Right kidney (tissue), 1 donor: ENCODE measurements around the gene USP20.
"Not testable (repeated sequence)": the region's sequence is repeated elsewhere in the genome, so short reads cannot be mapped to it uniquely, and the experiment has no call there.

ENCODE experiments used
- DNase-seq: peaks from one replicate; pipeline ENCODE4 v3.0.0-alpha.2; 2016

Gene USP20

DNA sequence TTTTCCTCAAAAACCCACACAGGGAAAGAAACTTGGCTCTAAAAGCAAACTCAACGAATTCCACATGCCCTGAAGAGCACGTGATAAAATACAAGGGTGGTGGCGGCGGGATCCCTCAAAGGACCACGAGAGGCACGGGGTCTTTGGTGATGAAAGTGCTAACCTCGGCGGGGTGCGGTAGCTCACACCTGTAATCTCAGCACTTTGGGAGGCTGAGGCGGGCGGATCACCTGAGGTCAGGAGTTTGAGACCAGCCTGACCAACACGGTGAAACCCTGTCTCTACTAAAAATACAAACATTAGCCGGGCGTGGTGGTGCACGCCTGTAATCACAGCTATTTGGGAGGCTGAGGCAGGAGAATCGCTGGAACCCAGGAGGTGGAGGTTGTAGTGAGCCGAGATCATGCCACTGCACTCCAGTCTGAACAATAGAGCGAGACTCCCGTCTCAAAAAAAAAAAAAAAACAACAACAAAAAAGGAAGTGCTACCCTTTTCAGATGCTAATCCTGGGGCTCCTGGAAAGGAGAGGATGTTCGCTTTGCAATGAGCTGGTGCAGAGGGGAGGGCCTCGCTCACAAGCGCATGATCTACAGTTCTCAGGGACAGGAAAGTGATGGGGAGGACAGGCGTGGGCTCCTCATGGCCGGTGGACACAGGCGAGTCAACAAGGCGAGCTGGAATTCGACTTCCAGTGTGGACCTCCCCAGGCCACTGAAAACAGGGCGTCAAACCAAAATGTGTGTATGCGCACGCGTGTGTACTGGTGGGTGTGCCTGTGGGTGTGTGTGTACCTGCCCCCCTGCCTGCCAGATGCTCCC, 54.1 kb downstream of the USP20 start:
- DNase-seq, result no peak

DNA sequence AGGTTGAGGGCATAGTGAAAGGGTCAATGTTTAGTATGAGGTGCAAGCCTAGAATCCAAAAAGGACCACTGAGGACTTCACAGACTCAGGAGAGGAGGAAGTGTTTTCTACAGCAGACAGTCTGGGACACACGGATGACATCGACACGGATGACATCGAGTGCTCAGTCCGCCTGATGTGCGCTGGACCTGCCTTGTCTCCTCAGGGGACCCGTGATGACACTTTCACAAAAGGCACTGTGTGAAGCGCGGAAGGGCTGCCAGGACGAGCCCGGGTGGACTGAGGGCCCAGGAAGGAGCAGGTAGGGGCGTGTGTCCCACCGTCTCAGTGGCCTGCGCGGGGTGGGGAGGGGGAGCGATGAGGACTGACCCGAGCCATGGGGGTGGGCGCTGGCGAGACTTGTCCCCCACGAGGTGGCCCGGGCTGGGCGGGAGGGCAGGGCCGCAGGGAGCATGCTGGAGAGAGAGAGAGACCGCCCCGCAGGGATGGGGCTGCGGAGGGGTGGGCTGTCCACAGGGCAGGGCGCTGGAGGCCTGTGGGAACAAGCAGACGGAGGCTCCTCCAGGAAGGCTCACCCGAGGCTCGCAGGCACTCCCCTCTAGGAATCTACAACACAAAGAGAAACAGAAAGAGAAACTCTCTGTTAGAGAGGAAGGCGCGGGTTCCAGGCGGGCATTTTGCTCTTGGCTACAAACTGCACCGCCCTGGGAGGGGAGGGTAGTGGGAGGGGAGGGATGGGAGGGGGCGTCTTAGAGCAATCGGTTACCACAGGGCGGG, 54.9 kb downstream of the USP20 start:
- DNase-seq, result no peak

DNA sequence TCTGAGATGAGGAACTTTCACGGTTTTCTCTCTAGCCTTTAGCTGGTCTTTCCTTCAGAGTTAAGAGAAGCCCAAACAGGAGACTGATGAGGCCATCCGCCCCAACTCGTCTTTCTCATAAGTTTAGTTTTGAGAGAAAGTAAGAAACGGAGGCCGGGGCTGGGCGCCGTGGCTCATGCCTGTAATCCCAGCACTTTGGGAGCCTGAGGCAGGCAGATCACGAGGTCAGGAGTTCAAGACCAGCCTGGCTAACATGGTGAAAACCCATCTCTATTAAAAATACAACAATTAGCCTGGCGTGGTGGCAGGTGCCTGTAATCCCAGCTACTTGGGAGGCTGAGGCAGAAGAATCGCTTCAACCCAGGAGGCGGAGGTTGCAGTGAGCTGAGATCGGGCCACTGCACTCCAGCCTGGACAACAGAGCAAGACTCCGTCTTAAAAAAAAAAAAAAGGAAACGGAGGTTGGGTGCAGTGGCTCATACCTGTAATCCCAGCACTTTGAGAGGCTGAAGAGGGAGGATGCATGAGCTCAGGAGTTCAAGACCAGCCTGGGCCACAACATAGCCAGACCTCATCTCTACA, 55.6 kb downstream of the USP20 start:
- DNase-seq, result not testable (repeated sequence)

DNA sequence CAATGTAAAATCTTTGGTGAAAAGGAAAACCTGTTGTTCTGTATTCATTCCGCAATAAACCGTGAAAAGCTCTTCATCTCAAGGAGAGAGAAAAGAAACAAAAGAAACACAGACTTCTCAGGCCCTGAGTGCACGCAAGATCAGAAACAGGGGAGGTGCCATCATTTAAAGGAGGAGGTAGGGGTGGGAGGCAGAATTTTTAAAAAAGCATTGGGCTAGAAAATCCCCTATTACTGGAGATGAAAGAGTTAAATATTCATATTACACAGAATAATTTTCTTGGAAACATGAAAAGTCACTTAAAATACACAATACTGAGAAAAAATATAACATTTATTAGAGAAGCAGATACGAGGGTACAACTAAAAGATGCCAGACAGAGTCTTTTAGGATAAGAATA, 56.3 kb downstream of the USP20 start:
- no peak for DNase-seq

DNA sequence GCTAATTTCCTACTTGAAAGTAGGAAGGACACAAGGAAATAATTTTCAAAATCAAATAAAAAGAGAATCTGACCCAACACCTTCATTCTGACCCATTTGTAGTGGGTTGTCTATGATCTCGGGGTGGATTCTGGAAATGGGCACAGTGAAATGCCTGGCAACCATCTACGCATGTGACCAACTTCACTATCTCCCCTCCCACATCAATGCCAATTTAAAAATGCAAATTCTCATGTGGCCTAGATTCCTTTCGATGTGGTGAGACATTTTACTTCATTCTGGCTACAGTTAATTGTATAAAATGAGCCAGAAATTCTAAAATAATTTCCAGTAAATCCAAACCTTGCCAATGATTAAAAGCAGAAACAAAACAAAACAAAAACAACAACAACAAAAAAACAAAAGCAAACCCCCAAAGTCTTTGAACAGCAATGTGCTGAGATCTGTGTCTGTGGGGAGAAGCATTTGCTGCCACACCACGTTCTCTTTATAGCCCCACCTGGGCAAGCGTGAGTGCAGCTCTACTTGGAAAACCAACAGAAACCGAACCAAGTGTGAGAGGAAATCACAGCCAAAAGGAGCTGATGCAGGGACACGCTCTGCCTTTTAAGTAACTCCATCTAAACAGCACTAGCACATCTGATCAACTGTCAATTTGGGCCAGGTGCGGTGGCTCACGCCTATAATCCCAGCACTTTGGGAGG, 59.0 kb downstream of the USP20 start:
- no peak for DNase-seq

DNA sequence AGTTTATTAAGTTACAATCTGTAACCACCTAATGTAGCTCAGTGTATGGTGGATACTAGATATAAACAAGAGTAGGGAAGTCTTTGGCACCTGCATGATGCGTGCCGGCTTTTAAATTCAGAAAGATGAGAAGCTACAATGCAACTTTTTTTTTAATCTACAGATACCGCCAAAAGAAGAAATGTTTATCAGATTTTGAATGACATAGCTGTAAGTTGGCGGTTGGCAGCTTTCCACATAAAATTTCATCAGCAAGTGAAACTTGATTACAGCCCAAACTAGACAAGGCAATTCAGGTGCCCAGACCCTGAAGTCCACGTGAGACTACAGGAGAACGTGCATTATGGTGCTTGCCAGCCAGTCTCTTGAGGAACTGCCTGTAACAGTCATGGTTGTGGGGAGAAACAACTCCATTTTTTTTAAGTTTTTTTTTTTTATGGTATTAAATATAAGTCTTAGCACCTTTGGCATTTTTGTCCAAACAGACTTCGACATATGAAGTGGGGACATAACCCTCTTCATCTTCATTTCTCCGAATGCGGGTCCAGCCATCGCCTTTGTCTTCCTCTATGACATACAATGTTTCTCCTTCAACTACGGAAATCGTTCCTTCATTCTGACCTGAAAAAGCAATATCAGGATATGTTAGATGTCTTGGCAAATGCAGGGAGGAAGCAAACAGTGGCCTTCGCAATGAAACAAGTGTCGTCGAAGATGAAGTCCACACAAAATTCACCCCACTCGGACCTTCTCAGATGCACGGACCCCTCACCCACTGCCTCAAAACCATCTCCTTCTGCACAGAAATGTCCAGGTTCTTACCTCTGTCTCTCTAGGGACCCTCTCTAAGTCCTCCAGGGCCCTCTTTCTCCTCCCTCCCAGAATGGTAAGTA, 60.4 kb downstream of the USP20 start:
- DNase-seq, result no peak

DNA sequence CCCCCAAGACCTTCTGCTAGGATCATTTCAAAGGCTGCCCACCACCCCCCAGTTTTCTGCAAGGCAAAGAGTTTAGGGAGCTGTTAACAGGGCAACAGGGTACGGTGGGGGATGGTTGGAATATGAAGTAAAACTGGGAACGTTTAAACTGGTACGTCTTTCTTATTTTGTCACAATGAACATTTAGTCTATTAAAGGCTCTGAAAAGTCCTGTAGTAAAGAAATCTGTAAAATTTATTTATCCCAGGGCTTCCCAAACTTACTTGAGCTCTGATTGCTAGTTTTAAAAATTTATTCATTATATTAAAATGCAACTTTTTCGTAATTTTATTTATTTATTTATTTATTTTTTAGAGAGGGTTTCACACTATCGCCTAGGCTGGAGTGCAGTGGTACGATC, 62.0 kb downstream of the USP20 start:
- no peak for DNase-seq

DNA sequence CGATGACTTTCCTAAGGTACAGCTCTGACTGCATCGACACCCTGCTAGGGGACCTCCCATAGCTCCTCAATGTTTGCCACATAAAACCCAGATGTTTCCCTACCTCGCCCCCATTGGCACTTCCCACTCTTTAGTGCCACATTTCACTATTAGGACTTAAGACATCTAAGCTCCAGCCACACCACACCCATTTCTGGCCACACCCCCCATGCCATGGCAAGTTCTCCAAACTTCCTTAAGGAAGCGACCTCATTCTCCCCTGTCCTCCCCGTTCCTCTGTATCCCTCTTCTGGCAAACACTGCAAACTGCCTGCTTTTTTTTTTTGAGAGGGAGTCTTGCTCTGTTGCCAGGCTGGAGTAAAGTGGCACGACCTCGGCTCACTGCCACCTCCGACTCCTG, 62.9 kb downstream of the USP20 start:
- DNase-seq, result no peak

DNA sequence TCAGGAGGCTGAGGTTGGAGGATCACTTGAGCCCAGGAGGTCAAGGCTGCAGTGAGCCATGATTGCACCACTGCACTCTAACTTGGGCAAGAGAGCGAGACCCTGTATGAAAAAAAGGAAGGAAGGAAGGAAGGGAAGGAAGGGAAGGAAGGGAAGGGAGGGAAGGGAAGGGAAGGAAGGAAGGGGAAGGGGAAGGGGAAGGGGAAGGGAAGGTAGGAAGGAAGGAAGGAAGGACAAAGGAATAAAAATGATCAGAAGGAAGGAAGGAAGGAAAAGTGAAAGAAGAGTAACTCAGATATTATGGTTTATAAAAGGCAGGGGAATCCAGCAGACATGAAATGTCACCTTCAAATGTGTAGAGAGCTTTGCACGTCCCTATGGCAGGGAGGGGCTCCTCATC, 64.4 kb downstream of the USP20 start:
- no peak for DNase-seq

DNA sequence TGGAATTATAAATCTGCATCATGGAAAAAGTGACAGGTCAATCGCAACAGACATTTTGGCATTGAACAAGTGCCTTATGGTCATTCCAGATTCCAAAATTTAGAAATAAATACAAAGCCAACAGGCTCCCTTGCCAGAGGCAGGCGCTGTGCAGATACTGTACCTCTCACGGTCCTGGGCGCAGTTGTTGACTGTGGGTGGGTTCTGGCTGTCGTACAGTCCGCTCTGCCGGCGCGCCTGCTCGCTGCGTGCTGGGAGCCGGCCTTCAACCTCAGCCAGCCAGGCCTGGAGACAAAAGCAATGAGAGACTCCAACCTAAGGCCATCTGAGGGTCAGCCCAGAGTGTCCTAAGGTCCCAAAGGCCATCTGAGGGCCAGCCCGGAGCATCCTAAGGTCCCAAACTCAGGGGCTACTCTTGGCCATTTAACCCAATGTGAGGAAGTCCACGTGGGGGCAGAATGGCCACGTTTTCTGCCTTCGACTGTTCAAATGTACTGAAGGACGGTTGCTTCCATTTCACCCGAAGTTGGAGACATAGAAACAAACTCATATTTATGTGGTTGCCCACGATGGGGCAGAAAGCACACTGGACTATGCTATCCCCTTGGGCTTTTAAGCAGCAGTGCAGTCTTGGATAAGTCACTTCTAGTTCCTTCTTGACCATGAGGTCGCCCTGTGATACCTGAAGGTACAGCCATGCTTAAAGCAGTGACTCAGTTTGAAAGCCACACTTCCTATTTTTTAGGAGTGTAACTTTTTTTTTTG, 65.2 kb downstream of the USP20 start:
- DNase-seq, result no peak

DNA sequence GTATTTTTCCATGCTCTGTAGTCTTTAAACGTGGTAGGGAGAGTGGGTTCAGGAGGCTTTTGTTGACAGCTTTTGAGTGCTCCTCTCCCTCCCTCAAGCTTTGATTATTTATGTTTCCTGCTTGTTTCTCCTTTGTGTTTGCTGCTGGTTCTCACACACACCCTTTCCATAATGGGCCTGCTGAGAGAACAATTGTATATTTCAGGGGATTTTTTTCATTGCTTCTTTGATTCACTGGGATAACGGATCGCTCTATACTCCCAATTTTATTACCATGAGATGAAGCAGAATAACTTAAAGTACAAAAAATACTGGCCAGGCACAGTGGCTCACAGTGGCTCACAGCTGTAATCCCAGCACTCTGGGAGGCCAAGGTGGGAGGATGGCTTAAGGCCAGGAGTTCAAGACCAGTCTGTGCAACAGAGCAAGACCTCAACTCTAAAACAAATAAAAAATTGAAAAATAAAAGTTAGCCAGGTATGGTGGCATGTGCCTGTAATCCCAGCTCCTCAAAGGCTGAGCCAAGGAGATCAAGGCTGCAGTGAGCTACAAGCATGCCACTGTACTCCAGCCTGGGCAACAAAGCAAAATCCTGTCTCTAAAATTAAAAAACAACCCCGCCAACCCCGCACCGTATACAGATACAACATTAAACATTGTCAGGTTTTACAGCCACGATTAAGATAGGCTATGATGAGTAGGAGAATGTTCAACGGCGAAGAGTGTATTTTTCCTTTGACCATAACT, 66.9 kb downstream of the USP20 start:
- DNase-seq, result no peak

DNA sequence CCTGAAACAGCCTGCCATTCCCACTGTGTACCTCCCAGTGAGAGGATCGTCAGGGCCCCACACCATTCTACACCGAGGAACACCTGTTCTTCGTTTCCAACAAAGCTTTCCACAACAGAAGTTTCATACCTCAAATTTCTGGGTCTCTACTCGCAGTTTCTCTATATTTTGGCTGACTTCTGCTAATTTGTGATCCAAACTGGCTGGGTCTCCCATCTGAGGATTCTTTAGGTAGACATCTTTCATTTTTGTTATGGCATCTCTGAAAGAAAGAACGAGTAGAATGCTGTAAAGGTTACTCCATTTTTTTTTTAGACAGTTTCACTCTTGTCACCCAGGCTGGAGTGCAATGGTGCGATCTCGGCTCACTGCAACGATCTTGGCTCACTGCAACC, 67.5 kb downstream of the USP20 start:
- DNase-seq, result no peak

DNA sequence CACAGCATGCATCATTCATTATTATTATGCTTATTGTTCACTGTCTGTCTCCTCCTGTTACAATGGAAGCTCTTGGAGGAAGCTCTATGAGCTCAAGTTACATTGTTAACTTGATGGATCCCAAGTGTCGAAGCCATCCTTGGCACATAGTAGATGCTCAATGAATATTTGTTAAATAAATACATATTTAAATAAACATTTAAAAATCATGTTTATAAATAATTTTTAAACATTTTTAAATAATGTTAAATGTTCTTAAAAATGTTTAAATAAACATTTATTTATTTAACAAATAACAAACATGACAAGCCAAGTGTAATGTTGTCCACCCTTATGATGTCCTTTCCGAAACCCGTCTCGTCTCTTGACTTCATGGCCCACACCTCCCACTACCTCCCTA, 69.5 kb downstream of the USP20 start:
- no peak for DNase-seq

DNA sequence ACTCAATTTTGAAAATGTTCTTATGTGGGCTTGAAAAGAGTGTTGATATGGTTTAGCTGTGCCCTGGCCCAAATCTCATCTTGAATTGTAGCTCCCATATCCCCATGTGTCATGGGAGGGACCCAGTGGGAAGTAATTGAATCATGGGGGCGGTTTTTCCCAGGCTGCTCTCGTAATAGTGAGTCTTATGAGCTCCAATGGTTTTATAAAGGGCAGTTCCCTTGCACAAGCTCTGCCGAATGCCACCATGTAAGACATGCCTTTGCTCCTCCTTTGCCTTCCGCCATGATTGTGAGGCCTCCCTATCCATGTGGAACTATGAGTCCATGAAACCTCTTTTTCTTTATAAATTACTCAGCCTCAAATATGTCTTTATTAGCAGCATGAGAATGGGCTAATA, 71.0 kb downstream of the USP20 start:
- DNase-seq, result no peak

DNA sequence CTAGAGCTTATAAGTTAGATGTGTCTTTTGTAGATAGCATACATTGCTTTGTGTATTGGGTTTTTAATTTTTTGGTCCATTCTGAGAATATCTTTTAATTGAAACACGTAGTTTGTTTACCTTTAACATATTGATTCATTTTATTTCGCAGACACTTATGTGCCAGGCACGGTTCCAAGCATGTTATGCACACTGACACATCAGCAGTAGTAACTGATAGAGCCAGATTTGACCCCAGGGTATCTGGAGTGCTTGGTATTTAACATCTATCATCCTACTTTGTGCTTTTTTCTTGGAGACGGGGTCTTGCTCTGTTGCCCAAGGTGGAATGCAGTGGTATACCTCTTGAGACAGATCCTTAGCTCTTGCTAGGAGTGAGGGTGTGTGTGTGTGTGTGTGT, 71.9 kb downstream of the USP20 start:
- no peak for DNase-seq

DNA sequence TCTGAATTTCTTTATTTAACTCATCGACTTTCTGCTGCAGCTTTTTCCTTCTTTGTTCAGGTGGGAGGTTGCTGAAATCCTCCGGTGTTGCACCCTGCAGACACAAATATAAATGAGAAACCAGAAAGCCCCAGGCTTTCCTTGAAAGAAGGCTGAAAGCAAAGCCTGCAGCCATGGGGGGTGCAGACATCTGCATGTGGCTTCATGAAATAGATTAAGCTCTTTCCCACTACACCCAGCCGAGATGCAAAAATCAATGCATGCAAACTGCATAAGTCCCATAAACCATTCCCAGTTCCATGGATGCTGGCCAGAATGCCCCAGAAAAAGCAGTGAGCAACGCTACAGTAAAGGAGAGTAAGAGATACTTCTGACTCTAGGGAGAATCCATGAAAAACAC, 73.6 kb downstream of the USP20 start:
- no peak for DNase-seq

DNA sequence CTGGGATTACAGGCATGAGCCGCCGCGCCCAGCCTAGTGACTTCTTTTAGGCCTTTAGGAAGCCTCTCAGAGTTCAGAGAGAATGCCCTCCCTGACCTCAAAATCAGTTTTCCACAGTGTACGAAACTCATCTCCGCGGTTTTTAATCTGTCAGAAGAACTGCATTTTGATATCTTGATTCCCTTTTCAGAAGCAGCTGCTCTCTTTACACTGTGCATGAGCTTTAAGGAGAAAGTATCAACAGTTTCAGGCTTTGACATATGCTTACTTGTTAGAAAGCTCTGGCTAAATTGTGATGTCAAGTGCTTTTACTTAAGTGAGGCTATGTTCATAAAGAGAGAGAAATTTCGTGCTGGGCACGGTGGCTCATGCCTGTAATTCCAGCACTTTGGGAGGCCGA, 74.6 kb downstream of the USP20 start:
- no peak for DNase-seq

DNA sequence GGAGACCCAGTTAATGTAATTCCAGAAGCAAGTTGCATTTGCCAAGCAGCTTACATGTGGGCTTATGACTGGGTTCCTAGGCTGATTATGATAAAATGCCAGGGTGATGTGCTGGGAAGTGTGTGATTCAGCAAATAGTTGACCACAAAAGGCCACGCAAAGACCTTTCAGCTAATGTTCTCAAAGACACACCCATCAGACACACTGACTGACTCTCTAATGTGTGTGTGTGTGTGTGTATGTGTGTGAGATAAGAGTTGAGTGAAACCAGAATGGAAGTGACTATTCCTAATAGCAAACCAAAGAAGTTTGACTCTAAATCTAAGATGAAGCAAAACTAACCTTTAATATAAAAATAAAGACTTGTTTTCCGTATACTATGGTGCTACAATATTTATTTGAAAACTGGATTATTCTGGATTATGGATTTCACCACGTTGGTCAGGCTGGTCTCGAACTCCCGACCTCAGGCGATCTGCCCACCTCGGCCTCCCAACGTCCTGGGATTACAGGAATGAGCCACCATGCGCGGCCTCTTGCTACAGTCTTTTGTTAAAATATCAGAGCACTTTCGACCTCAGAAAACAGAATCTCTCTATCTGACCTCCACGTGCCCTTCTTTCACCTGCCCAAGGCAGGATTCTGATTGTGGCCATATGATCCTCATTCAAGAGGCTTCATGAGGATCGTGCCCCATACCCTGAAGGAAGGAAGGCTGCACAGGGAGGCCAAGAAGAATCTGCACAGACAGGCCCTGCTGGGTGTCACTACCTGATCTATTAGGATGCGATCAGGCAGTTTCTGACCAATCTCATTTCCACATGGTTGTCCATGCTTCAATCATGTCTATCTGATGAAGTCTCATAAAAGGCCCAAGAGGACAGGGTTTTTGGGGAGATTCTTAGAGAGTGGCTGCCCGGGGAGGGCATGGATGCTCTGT, 75.6 kb downstream of the USP20 start:
- no peak for DNase-seq

DNA sequence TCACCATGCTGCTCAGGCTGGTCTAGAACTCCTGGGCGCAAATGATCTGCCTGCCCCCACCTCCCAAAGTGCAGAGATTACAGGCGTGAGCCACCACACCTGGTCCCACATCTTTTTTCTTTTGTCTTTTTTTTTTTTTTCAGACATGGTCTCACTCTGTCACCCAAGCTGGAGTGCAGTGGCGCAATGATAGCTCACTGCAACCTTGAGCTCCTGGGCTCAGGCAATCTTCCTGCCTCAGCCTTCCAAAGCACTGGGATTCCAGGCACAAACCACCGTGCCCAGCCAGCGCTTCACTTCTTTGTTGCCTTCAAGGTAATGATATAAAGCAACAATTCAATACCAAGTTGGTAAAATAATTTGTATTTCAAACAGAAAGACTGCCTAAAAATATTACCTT, 78.8 kb downstream of the USP20 start:
- no peak for DNase-seq
